GM08714 (cell line): ENCODE measurements around the gene HERC2.

Source experiments
- H3K4me3 ChIP-seq: fragments of 200-500 bp; sonication (Bioruptor generic); 2 replicates; pipeline ENCODE4 v1.5.1; 2014; ENCODE audit warnings: mild to moderate bottlenecking, low read length, inconsistent platforms
- ZNF274 ChIP-seq: IDR thresholded peaks from 2 replicates; pipeline ENCODE4 v1.6.1; 2012; ENCODE audit warnings: mild to moderate bottlenecking, low read depth, low read length

The HERC2 gene

GRCh38 chr15:28081594-28081993 lies 240.4 kb downstream of the HERC2 start:
- no peak for TF ChIP-seq ZNF274
- no peak overlapping the region for H3K4me3 ChIP-seq

GRCh38 chr15:28080386-28080785 lies 241.6 kb downstream of the HERC2 start:
- no peak overlapping the region for H3K4me3 ChIP-seq
- no peak for TF ChIP-seq ZNF274

DNA sequence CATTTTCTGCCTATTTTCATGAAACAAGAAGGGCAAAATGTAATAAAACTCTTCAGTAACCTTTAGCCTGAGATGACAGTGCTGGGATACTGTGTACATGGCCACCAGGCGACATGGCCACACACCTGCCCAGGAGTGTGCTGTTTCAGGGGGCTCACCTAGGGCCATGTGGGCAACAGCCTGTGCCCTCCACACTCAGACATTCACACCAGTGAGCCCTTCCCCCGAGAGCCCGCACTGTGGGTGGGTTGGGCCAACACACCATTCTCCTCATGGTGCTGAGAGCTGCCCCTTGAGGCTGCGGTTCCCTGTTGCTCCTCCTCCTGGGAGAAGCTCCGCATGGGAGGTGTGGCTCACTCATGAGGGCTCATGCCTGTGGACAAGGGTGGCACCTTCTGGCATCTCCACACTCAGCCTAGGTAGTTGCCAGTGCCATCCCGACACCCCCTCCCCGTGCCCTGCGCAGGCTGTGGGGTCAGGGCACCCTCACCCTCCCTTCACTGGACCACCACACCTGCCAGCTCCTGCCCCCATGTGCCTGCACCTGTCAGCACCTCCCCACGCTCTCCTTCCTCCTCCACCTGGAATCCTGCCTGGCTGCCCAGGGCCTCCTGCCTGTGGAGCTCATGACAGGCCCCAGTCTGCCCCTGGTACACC lies 242.5 kb downstream of the HERC2 start:
- no peak for TF ChIP-seq ZNF274
- H3K4me3 ChIP-seq = no peak overlapping the region

GRCh38 chr15:28078191-28078719 lies 243.7 kb downstream of the HERC2 start:
- TF ChIP-seq ZNF274 = no peak
- no peak overlapping the region for H3K4me3 ChIP-seq

- TF ChIP-seq ZNF274 = no peak
- no peak overlapping the region for H3K4me3 ChIP-seq
These were observed 246.4 kb downstream of the HERC2 start for GRCh38 chr15:28075573-28075972.

- H3K4me3 ChIP-seq = no peak overlapping the region
- no peak for TF ChIP-seq ZNF274
These were observed 253.0 kb downstream of the HERC2 start for GRCh38 chr15:28068930-28069329.

- H3K4me3 ChIP-seq = no peak overlapping the region
- TF ChIP-seq ZNF274 = no peak
These were observed 255.7 kb downstream of the HERC2 start for GRCh38 chr15:28066231-28066630.
